ENCODE measurements around the gene FAF1. TPM values are rescaled to one million over a fixed set of nuclear protein-coding genes. Genes with fewer than 3 reads are reported as not detected.
A peak's percentile ranks its signal among the peaks of the same experiment; 100 is the strongest.

The FAF1 gene
- total and polyA plus RNA-seq, 8 donors: 47.4 to 58.3 (median 53.2) TPM

- Histone ChIP-seq H3K27ac (no peak overlapping the region), H3K4me3 (peak overlapping the region in 1 of 2 donors; percentile 26), H3K9me3 (no peaks in the 10 kb centered on the region), H3K27me3 (peaks cover 99 to 100% of the 10 kb centered on the region in 2 donors), H3K4me1 (peaks cover 12 to 72% of the 10 kb centered on the region in 2 donors), H3K36me3 (no peaks in the 10 kb centered on the region)
- DNase-seq: peak in 1 of 4 donors; percentile 79
- no peak for TF ChIP-seq CTCF (IDR thresholded peaks at IDR 0.05)
- peak; percentile 43 for ATAC-seq
- intact Hi-C loops (cut with DNase I): no loop called here
Observed at GRCh38 chr1:50423670-50424000, 536.4 kb downstream of the FAF1 start.

GRCh38 chr1:50422946-50423669 lies 537.0 kb downstream of the FAF1 start, which contains the start of gene DMRTA2:
TSS of gene DMRTA2 (minus strand) at chr1:50423443. CDS start at chr1:50421536, 1,907 bp downstream.
- DNase-seq (no peak), ATAC-seq (peak; percentile 65)
- Histone ChIP-seq H3K9me3 (no peaks in the 10 kb centered on the region), H3K4me3 (peak within 1 kb of the TSS in 1 of 2 donors; percentile 26), H3K27ac (no peak within 1 kb of the TSS), H3K36me3 (no peaks in the 10 kb centered on the region), H3K27me3 (peaks cover 99 to 100% of the 10 kb centered on the region in 2 donors), H3K4me1 (peaks cover 16 to 77% of the 10 kb centered on the region in 2 donors)
- no peak for TF ChIP-seq CTCF (IDR thresholded peaks at IDR 0.05)
- intact Hi-C loops (cut with DNase I): no loop called here

- H3K9me3 ChIP-seq: no peaks in the 10 kb centered on the region
- H3K27ac ChIP-seq: no peak overlapping the region
- H3K36me3 ChIP-seq: no peaks in the 10 kb centered on the region
- H3K27me3 ChIP-seq: peaks cover 99 to 100% of the 10 kb centered on the region in 2 donors
- intact Hi-C loops (cut with DNase I): no loop called here
- H3K4me3 ChIP-seq: no peak overlapping the region
- DNase-seq: no peak
- H3K4me1 ChIP-seq: peaks cover 16 to 76% of the 10 kb centered on the region in 2 donors
- TF ChIP-seq CTCF (IDR thresholded peaks at IDR 0.05): no peak
- ATAC-seq: no peak
Observed at GRCh38 chr1:50422675-50422945, 537.5 kb downstream of the FAF1 start.

GRCh38 chr1:50421768-50422674 lies 538.0 kb downstream of the FAF1 start:
- intact Hi-C loops (cut with DNase I): no loop called here
- TF ChIP-seq CTCF (IDR thresholded peaks at IDR 0.05): no peak
- Histone ChIP-seq H3K27ac (no peak overlapping the region), H3K36me3 (no peaks in the 10 kb centered on the region), H3K4me3 (no peak overlapping the region), H3K9me3 (no peaks in the 10 kb centered on the region), H3K4me1 (peaks cover 16 to 72% of the 10 kb centered on the region in 2 donors), H3K27me3 (peaks cover 99 to 100% of the 10 kb centered on the region in 2 donors)
- no peak for DNase-seq
- no peak for ATAC-seq

- no peaks in the 10 kb centered on the region for H3K9me3 ChIP-seq
- H3K4me1 ChIP-seq: peaks cover 16 to 78% of the 10 kb centered on the region in 2 donors
- no peaks in the 10 kb centered on the region for H3K36me3 ChIP-seq
- H3K27ac ChIP-seq: no peak overlapping the region
- no peak for TF ChIP-seq CTCF (IDR thresholded peaks at IDR 0.05)
- DNase-seq (no peak), ATAC-seq (no peak)
- H3K4me3 ChIP-seq: no peak overlapping the region
- peaks cover 99 to 100% of the 10 kb centered on the region in 2 donors for H3K27me3 ChIP-seq
- intact Hi-C loops (cut with DNase I): no loop called here
Observed at GRCh38 chr1:50421366-50421748, 538.7 kb downstream of the FAF1 start.
